Measurements from ENCODE around the gene TTC3. TPM values are rescaled to one million over a fixed set of nuclear protein-coding genes. Genes with fewer than 3 reads are reported as not detected.

Gene TTC3
- total RNA-seq, 1 donor from 2014 or later = 74.1 TPM

GRCh38 chr21:37192019-37192418 lies 119.0 kb downstream of the TTC3 start:
- no peak for DNase-seq (ENCODE audit: low read depth)
- H3K4me3 ChIP-seq (ENCODE audit: low read depth, low read length) = no peak overlapping the region

GRCh38 chr21:37193006-37193405 lies 120.0 kb downstream of the TTC3 start:
- no peak overlapping the region for H3K4me3 ChIP-seq (ENCODE audit: low read depth, low read length)
- no peak for DNase-seq (ENCODE audit: low read depth)
- TF ChIP-seq CTCF (conservative IDR thresholded peaks at IDR 0.05; ENCODE audit: low read depth, low read length) = no peak

More at GRCh38 chr21:37192019-37192418, 119.0 kb downstream of the TTC3 start:
- no peak for TF ChIP-seq CTCF (conservative IDR thresholded peaks at IDR 0.05; ENCODE audit: low read depth, low read length)

GRCh38 chr21:37193676-37194075 lies 120.6 kb downstream of the TTC3 start:
- no peak for TF ChIP-seq CTCF (conservative IDR thresholded peaks at IDR 0.05; ENCODE audit: low read depth, low read length)
- DNase-seq (ENCODE audit: low read depth) = no peak
- H3K4me3 ChIP-seq (ENCODE audit: low read depth, low read length) = no peak overlapping the region

- DNase-seq (ENCODE audit: low read depth) = no peak
- no peak overlapping the region for H3K4me3 ChIP-seq (ENCODE audit: low read depth, low read length)
- no peak for TF ChIP-seq CTCF (conservative IDR thresholded peaks at IDR 0.05; ENCODE audit: low read depth, low read length)
Observed at GRCh38 chr21:37195059-37195458, 122.0 kb downstream of the TTC3 start.

GRCh38 chr21:37195610-37196009 lies 122.6 kb downstream of the TTC3 start:
- H3K4me3 ChIP-seq (ENCODE audit: low read depth, low read length) = no peak overlapping the region
- TF ChIP-seq CTCF (conservative IDR thresholded peaks at IDR 0.05; ENCODE audit: low read depth, low read length) = no peak
- no peak for DNase-seq (ENCODE audit: low read depth)

- no peak for DNase-seq (ENCODE audit: low read depth)
- no peak for TF ChIP-seq CTCF (conservative IDR thresholded peaks at IDR 0.05; ENCODE audit: low read depth, low read length)
- no peak overlapping the region for H3K4me3 ChIP-seq (ENCODE audit: low read depth, low read length)
Observed at GRCh38 chr21:37196847-37197246, 123.8 kb downstream of the TTC3 start.

- TF ChIP-seq CTCF (conservative IDR thresholded peaks at IDR 0.05; ENCODE audit: low read depth, low read length) = no peak
- DNase-seq (ENCODE audit: low read depth) = no peak
Observed at GRCh38 chr21:37197746-37198145, 124.7 kb downstream of the TTC3 start.

More at GRCh38 chr21:37197746-37198145, 124.7 kb downstream of the TTC3 start:
- no peak overlapping the region for H3K4me3 ChIP-seq (ENCODE audit: low read depth, low read length)
